Vagina (tissue), 2 donors: Measurements from ENCODE around the gene MACO1. TPM values are rescaled to one million over a fixed set of nuclear protein-coding genes. Genes with fewer than 3 reads are reported as not detected.

Experiments used
- DNase-seq, 2 donors: peaks; one replicate each; pipeline ENCODE4 v3.0.0-alpha.2; 2017; ENCODE audit errors: extremely low spot score in 2 of 2
- H3K27ac ChIP-seq: fragments of 200-600 bp; sonication (generic); one replicate; pipeline ENCODE4 v1.5.1; 2019
- H3K27me3 ChIP-seq: fragments of 200-600 bp; sonication (generic); one replicate; pipeline ENCODE4 v1.5.1; 2019
- H3K36me3 ChIP-seq, 2 donors: fragments of 200-600 bp; sonication (generic); one replicate each; pipeline ENCODE4 v1.5.1; 2017 to 2019
- H3K4me1 ChIP-seq: fragments of 200-600 bp; sonication (generic); one replicate; pipeline ENCODE4 v1.5.1; 2019
- H3K4me3 ChIP-seq, 2 donors: fragments of 200-600 bp; sonication (generic); 1 replicate in 1 of 2; 2 replicates in 1 of 2; pipeline ENCODE4 v1.5.1; 2016 to 2019
- H3K9me3 ChIP-seq: fragments of 200-600 bp; sonication (generic); one replicate; pipeline ENCODE4 v1.5.1; 2019
- CTCF ChIP-seq, 3 experiments: fragments of 450-650 bp in 2 of 3; fragments of 200-600 bp in 1 of 3; sonication (generic) in 1 of 3; IDR thresholded peaks; one replicate each; pipeline ENCODE4 v1.5.1; 2017 to 2019; ENCODE audit warnings: antibody characterized with exemption in 3 of 3, mild to moderate bottlenecking in 2 of 3, moderate library complexity in 2 of 3
- POLR2A ChIP-seq, 2 donors: fragments of 450-650 bp; IDR thresholded peaks; one replicate each; pipeline ENCODE4 v1.6.1; 2017; ENCODE audit warnings: antibody characterized with exemption in 2 of 2, mild to moderate bottlenecking in 2 of 2, moderate library complexity in 2 of 2
- POLR2AphosphoS5 ChIP-seq, 2 donors: sonication (generic); formaldehyde crosslinking; IDR thresholded peaks; one replicate each; pipeline ENCODE4 v1.9.0; 2017; ENCODE audit warnings: antibody characterized with exemption in 2 of 2, mild to moderate bottlenecking in 2 of 2, low read depth in 1 of 2; ENCODE audit not compliant: insufficient read depth in 1 of 2
- intact Hi-C: fragments of 100-400 bp; cut with DNase I; formaldehyde crosslinking; loops from one replicate; pipeline ENCODE4 v1.15.1; 2023
- total RNA-seq: library from RNA; depleted of rRNA; stranded (reverse); fragments of >200 nt; gene quantifications from one replicate; pipeline ENCODE4 v1.2.3, GENCODE V29; 2016

The MACO1 gene
- total RNA-seq, 1 donor from 2014 or later: 13.8 TPM

- no peak overlapping the region for H3K4me3 ChIP-seq
- intact Hi-C loops: no loop called here
- H3K36me3 ChIP-seq: no peaks in the 10 kb centered on the region
- DNase-seq: no peak
- no peaks in the 10 kb centered on the region for H3K9me3 ChIP-seq
- no peaks in the 10 kb centered on the region for H3K27me3 ChIP-seq
- no peaks in the 10 kb centered on the region for H3K4me1 ChIP-seq
- TF ChIP-seq POLR2AphosphoS5 (IDR thresholded peaks at IDR 0.05; ENCODE audit: insufficient read depth in 1 of 2, low read depth in 1 of 2) (no peak), CTCF (IDR thresholded peaks at IDR 0.05) (no peak), POLR2A (IDR thresholded peaks at IDR 0.05) (no peak)
- no peak overlapping the region for H3K27ac ChIP-seq
Observed at GRCh38 chr1:25516686-25517085, 86.0 kb downstream of the MACO1 start.

DNA sequence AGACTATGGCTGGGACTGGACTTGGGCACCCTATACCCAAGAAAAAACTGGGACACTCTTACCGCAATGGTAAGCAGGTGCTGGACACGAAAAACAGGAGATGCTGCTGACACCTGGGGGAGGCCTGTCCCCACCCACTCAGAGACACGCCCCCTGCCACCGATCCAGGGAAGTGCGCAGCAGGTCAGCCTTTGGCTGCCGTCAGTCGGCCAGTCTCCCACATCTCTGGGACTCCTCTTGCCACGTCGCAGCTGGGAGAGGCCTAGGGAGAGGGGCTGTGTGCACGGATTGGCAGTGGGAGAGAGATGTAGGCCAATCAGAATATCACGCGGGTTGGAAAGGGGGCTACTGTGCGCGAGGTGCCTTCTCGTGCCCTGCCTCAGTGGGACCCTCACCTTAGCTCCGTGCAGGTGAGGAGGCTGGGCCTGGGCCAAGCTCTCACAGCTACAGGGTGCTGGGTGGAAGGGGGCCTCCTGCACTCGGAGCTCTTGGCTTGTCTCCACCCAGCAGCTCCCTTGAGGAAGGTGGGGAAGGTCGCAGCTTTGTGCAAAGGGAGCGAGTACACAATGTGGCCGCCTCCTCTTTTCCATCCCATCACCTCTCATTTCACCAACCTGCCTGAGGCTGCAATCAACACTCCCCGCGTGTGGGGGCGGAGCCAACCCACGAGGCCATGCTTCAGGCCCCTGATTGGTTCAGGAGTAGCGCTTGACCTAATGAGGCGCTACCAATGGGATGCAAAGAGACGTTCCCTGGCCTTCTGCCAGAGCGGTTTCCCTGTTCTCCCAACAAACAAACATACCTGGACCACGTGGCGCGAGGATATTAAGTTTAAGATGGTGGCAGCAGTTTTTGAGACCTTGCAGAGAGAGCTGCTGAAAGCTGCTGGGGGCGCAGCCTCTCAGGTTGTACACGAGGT, 87.0 kb downstream of the MACO1 start:
- Histone ChIP-seq H3K36me3 (no peaks in the 10 kb centered on the region), H3K4me1 (no peaks in the 10 kb centered on the region), H3K27ac (no peak overlapping the region), H3K27me3 (no peaks in the 10 kb centered on the region), H3K4me3 (no peak overlapping the region), H3K9me3 (no peaks in the 10 kb centered on the region)
- no peak for DNase-seq
- TF ChIP-seq POLR2A (IDR thresholded peaks at IDR 0.05): no peak
- TF ChIP-seq CTCF (IDR thresholded peaks at IDR 0.05): no peak
- no peak for TF ChIP-seq POLR2AphosphoS5 (IDR thresholded peaks at IDR 0.05; ENCODE audit: insufficient read depth in 1 of 2, low read depth in 1 of 2)
- intact Hi-C loops: no loop called here

- no peaks in the 10 kb centered on the region for H3K4me1 ChIP-seq
- H3K27me3 ChIP-seq: no peaks in the 10 kb centered on the region
- H3K27ac ChIP-seq: no peak overlapping the region
- no peak for DNase-seq
- intact Hi-C loops: loop anchor here (10.0 kb wide), 1 partner anchor 105 kb away; no protein-coding TSS in a partner anchor
- H3K4me3 ChIP-seq: no peak overlapping the region
- no peaks in the 10 kb centered on the region for H3K9me3 ChIP-seq
- TF ChIP-seq CTCF (IDR thresholded peaks at IDR 0.05): no peak
- no peak for TF ChIP-seq POLR2A (IDR thresholded peaks at IDR 0.05)
- no peak for TF ChIP-seq POLR2AphosphoS5 (IDR thresholded peaks at IDR 0.05; ENCODE audit: insufficient read depth in 1 of 2, low read depth in 1 of 2)
- no peaks in the 10 kb centered on the region for H3K36me3 ChIP-seq
Observed at GRCh38 chr1:25519624-25520023, 88.9 kb downstream of the MACO1 start.

GRCh38 chr1:25520446-25521061, 89.9 kb downstream of the MACO1 start:
- Histone ChIP-seq H3K4me1 (no peaks in the 10 kb centered on the region), H3K4me3 (no peak overlapping the region), H3K27me3 (no peaks in the 10 kb centered on the region), H3K36me3 (no peaks in the 10 kb centered on the region), H3K27ac (no peak overlapping the region), H3K9me3 (no peaks in the 10 kb centered on the region)
- TF ChIP-seq CTCF (IDR thresholded peaks at IDR 0.05): peak; percentile 65 to 81 (median 70)
- TF ChIP-seq POLR2A (IDR thresholded peaks at IDR 0.05): no peak
- TF ChIP-seq POLR2AphosphoS5 (IDR thresholded peaks at IDR 0.05; ENCODE audit: insufficient read depth in 1 of 2, low read depth in 1 of 2): peak in 1 of 2 donors; percentile 30
- no peak for DNase-seq
- intact Hi-C loops: loop anchor here (10.0 kb wide), 1 partner anchor 106 kb away; no protein-coding TSS in a partner anchor
